Measurements from ENCODE around the gene TMEM59L. TPM values are rescaled to one million over a fixed set of nuclear protein-coding genes. Genes with fewer than 3 reads are reported as not detected.

Gene TMEM59L
- total RNA-seq, 1 donor from 2014 or later: 9.4 TPM

GRCh38 chr19:18657590-18658365 lies 45.1 kb downstream of the TMEM59L start:
- Mint-ChIP-seq H3K36me3 (no peaks in the 10 kb centered on the region), H3K9me3 (no peaks in the 10 kb centered on the region)
- DNase-seq (ENCODE audit: extremely low spot score, unreplicated experiment): no peak

GRCh38 chr19:18658366-18658855 lies 45.7 kb downstream of the TMEM59L start:
- H3K4me1 Mint-ChIP-seq (ENCODE audit: unreplicated experiment): peaks cover 25% of the 10 kb centered on the region
- H3K36me3 Mint-ChIP-seq: no peaks in the 10 kb centered on the region

More at GRCh38 chr19:18657590-18658365, 45.1 kb downstream of the TMEM59L start:
- TF ChIP-seq CTCF (conservative IDR thresholded peaks at IDR 0.05): no peak
- no peaks in the 10 kb centered on the region for H3K27me3 Mint-ChIP-seq
- H3K27ac Mint-ChIP-seq: no peak overlapping the region
- H3K4me3 Mint-ChIP-seq: no peak overlapping the region
- peaks cover 25% of the 10 kb centered on the region for H3K4me1 Mint-ChIP-seq (ENCODE audit: unreplicated experiment)

GRCh38 chr19:18659281-18660050 lies 46.8 kb downstream of the TMEM59L start:
- Mint-ChIP-seq H3K4me1 (ENCODE audit: unreplicated experiment) (peaks cover 25% of the 10 kb centered on the region), H3K27ac (no peak overlapping the region), H3K4me3 (no peak overlapping the region), H3K9me3 (no peaks in the 10 kb centered on the region), H3K36me3 (no peaks in the 10 kb centered on the region), H3K27me3 (no peaks in the 10 kb centered on the region)
- no peak for DNase-seq (ENCODE audit: extremely low spot score, unreplicated experiment)
- TF ChIP-seq CTCF (conservative IDR thresholded peaks at IDR 0.05): no peak

More at GRCh38 chr19:18658366-18658855, 45.7 kb downstream of the TMEM59L start:
- H3K9me3 Mint-ChIP-seq: no peaks in the 10 kb centered on the region
- DNase-seq (ENCODE audit: extremely low spot score, unreplicated experiment): no peak
- H3K4me3 Mint-ChIP-seq: no peak overlapping the region
- TF ChIP-seq CTCF (conservative IDR thresholded peaks at IDR 0.05): no peak
- no peaks in the 10 kb centered on the region for H3K27me3 Mint-ChIP-seq
- no peak overlapping the region for H3K27ac Mint-ChIP-seq

GRCh38 chr19:18660051-18660910 lies 47.6 kb downstream of the TMEM59L start:
- Mint-ChIP-seq H3K9me3 (no peaks in the 10 kb centered on the region), H3K36me3 (no peaks in the 10 kb centered on the region), H3K4me3 (no peak overlapping the region), H3K4me1 (ENCODE audit: unreplicated experiment) (peaks cover 25% of the 10 kb centered on the region), H3K27ac (no peak overlapping the region), H3K27me3 (no peaks in the 10 kb centered on the region)
- DNase-seq (ENCODE audit: extremely low spot score, unreplicated experiment): no peak
- TF ChIP-seq CTCF (conservative IDR thresholded peaks at IDR 0.05): no peak

- Mint-ChIP-seq H3K9me3 (no peaks in the 10 kb centered on the region), H3K27me3 (no peaks in the 10 kb centered on the region), H3K36me3 (no peaks in the 10 kb centered on the region), H3K4me1 (ENCODE audit: unreplicated experiment) (peaks cover 25% of the 10 kb centered on the region), H3K27ac (no peak overlapping the region), H3K4me3 (no peak overlapping the region)
- no peak for TF ChIP-seq CTCF (conservative IDR thresholded peaks at IDR 0.05)
- no peak for DNase-seq (ENCODE audit: extremely low spot score, unreplicated experiment)
Observed at GRCh38 chr19:18660939-18661670, 48.4 kb downstream of the TMEM59L start.
